HEK293 (cell line): ENCODE results near the gene RAB3GAP2.

Source experiments
- SALL2 ChIP-seq: fragments of 450-650 bp; formaldehyde crosslinking; IDR thresholded peaks from 2 replicates; pipeline ENCODE4 v1.5.0; 2017; ENCODE audit warnings: missing biosample characterization, mild to moderate bottlenecking, missing genetic modification characterization, borderline replicate concordance
- ZBTB26 ChIP-seq: fragments of 450-650 bp; formaldehyde crosslinking; optimal IDR thresholded peaks from 2 replicates; pipeline ENCODE3; 2016; ENCODE audit warnings: missing biosample characterization, mild to moderate bottlenecking, missing genetic modification characterization
- ZBTB7A ChIP-seq: fragments of 450-650 bp; formaldehyde crosslinking; IDR thresholded peaks from 2 replicates; pipeline ENCODE4 v1.5.1; 2016; ENCODE audit warnings: low read depth, missing biosample characterization, missing genetic modification characterization
- ZNF274 ChIP-seq, 2 experiments: fragments of 200-500 bp in 1 of 2; fragments of 450-650 bp in 1 of 2; sonication (Bioruptor generic) in 1 of 2; formaldehyde crosslinking in 1 of 2; IDR thresholded peaks; 2 replicates each; pipeline versions ENCODE4 v1.5.1 to v1.6.1; 2014 to 2016; ENCODE audit warnings: borderline replicate concordance in 1 of 2, inconsistent platforms in 1 of 2, low read length in 1 of 2, missing biosample characterization in 1 of 2, missing genetic modification characterization in 1 of 2
- ZNF398 ChIP-seq: fragments of 450-650 bp; formaldehyde crosslinking; IDR thresholded peaks from 2 replicates; pipeline ENCODE4 v1.5.1; 2017; ENCODE audit warnings: missing biosample characterization, missing genetic modification characterization
- ZNF510 ChIP-seq: fragments of 450-650 bp; formaldehyde crosslinking; IDR thresholded peaks from 2 replicates; pipeline ENCODE4 v1.5.1; 2018; ENCODE audit warnings: mild to moderate bottlenecking, missing genetic modification characterization, missing biosample characterization; ENCODE audit not compliant: insufficient replicate concordance
- TF ChIP-seq, protein P1 (sequence below): fragments of 450-650 bp; formaldehyde crosslinking; IDR thresholded peaks from 2 replicates; pipeline ENCODE4 v1.5.1; 2016; ENCODE audit warnings: missing biosample characterization, missing genetic modification characterization
- TF ChIP-seq, protein P2 (sequence below): fragments of 450-650 bp; formaldehyde crosslinking; IDR thresholded peaks from 2 replicates; pipeline ENCODE4 v1.5.1; 2016; ENCODE audit warnings: missing biosample characterization, missing genetic modification characterization

GRCh38 chr1:220298470-220299205, 26.4 kb upstream of the RAB3GAP2 start:
- TF ChIP-seq ZNF398 (tag by site-specific recombination) (no peak), SALL2 (tag by site-specific recombination) (no peak), ZNF274 (IDR thresholded peaks at IDR 0.05; ENCODE audit: low read length) (no peak), ZNF274 (tag by site-specific recombination; IDR thresholded peaks at IDR 0.05; ENCODE audit: borderline replicate concordance) (no peak), ZNF510 (no peak), ZBTB26 (tag by site-specific recombination) (no peak), ZBTB7A (tag by site-specific recombination) (no peak)
- TF ChIP-seq, protein P1, sequence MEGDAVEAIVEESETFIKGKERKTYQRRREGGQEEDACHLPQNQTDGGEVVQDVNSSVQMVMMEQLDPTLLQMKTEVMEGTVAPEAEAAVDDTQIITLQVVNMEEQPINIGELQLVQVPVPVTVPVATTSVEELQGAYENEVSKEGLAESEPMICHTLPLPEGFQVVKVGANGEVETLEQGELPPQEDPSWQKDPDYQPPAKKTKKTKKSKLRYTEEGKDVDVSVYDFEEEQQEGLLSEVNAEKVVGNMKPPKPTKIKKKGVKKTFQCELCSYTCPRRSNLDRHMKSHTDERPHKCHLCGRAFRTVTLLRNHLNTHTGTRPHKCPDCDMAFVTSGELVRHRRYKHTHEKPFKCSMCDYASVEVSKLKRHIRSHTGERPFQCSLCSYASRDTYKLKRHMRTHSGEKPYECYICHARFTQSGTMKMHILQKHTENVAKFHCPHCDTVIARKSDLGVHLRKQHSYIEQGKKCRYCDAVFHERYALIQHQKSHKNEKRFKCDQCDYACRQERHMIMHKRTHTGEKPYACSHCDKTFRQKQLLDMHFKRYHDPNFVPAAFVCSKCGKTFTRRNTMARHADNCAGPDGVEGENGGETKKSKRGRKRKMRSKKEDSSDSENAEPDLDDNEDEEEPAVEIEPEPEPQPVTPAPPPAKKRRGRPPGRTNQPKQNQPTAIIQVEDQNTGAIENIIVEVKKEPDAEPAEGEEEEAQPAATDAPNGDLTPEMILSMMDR (tag by site-specific recombination): no peak
- TF ChIP-seq, protein P2, sequence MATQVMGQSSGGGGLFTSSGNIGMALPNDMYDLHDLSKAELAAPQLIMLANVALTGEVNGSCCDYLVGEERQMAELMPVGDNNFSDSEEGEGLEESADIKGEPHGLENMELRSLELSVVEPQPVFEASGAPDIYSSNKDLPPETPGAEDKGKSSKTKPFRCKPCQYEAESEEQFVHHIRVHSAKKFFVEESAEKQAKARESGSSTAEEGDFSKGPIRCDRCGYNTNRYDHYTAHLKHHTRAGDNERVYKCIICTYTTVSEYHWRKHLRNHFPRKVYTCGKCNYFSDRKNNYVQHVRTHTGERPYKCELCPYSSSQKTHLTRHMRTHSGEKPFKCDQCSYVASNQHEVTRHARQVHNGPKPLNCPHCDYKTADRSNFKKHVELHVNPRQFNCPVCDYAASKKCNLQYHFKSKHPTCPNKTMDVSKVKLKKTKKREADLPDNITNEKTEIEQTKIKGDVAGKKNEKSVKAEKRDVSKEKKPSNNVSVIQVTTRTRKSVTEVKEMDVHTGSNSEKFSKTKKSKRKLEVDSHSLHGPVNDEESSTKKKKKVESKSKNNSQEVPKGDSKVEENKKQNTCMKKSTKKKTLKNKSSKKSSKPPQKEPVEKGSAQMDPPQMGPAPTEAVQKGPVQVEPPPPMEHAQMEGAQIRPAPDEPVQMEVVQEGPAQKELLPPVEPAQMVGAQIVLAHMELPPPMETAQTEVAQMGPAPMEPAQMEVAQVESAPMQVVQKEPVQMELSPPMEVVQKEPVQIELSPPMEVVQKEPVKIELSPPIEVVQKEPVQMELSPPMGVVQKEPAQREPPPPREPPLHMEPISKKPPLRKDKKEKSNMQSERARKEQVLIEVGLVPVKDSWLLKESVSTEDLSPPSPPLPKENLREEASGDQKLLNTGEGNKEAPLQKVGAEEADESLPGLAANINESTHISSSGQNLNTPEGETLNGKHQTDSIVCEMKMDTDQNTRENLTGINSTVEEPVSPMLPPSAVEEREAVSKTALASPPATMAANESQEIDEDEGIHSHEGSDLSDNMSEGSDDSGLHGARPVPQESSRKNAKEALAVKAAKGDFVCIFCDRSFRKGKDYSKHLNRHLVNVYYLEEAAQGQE (tag by site-specific recombination): no peak
